ENCODE measurements around the gene MKNK2.

MKNK2 gene

GRCh38 chr19:2016041-2016807 is 34.8 kb downstream of the MKNK2 start:
- CTCF ChIA-PET: interaction anchor here (0.6 kb wide), 1 partner anchor 269 kb away, joined by 3 read pairs; no protein-coding TSS in a partner anchor
- TF ChIP-seq FOXA1 (IDR thresholded peaks at IDR 0.05) (no peak), LEF1 (IDR thresholded peaks at IDR 0.05; ENCODE audit: borderline replicate concordance) (no peak), SP1 (IDR thresholded peaks at IDR 0.05) (no peak), PKNOX1 (IDR thresholded peaks at IDR 0.05) (no peak), FOXM1 (IDR thresholded peaks at IDR 0.05; ENCODE audit: borderline replicate concordance) (no peak), ZNF384 (IDR thresholded peaks at IDR 0.05) (no peak), SUZ12 (IDR thresholded peaks at IDR 0.05) (no peak), L3MBTL2 (conservative IDR thresholded peaks at IDR 0.05) (no peak), ELF4 (IDR thresholded peaks at IDR 0.05) (no peak), CTBP1 (IDR thresholded peaks at IDR 0.05; ENCODE audit: borderline replicate concordance) (no peak), FOXK2 (IDR thresholded peaks at IDR 0.05) (no peak), TARDBP (IDR thresholded peaks at IDR 0.05) (no peak), HDGF (IDR thresholded peaks at IDR 0.05; ENCODE audit: borderline replicate concordance) (no peak), NFRKB (IDR thresholded peaks at IDR 0.05) (no peak), ARNT (IDR thresholded peaks at IDR 0.05) (no peak), BHLHE40 (IDR thresholded peaks at IDR 0.05; ENCODE audit: borderline replicate concordance) (no peak)
- peak; percentile 68 for DNase-seq (ENCODE audit: extremely low spot score)
- POLR2A ChIA-PET: no interaction called here

GRCh38 chr19:2015608-2015950 is 35.5 kb downstream of the MKNK2 start, which contains the start of gene BTBD2:
Gene BTBD2, minus strand, starts transcription at chr19:2015714. Its CDS starts 11 bp downstream, at chr19:2015703.
- POLR2A ChIA-PET: no interaction called here
- TF ChIP-seq HDGF (IDR thresholded peaks at IDR 0.05; ENCODE audit: borderline replicate concordance): no peak
- TF ChIP-seq SP1 (IDR thresholded peaks at IDR 0.05): no peak
- no peak for TF ChIP-seq CTBP1 (IDR thresholded peaks at IDR 0.05; ENCODE audit: borderline replicate concordance)
- TF ChIP-seq FOXK2 (IDR thresholded peaks at IDR 0.05): no peak
- TF ChIP-seq PKNOX1 (IDR thresholded peaks at IDR 0.05): no peak
- no peak for TF ChIP-seq LEF1 (IDR thresholded peaks at IDR 0.05; ENCODE audit: borderline replicate concordance)
- TF ChIP-seq TARDBP (IDR thresholded peaks at IDR 0.05): no peak
- no peak for TF ChIP-seq NFRKB (IDR thresholded peaks at IDR 0.05)
- no peak for TF ChIP-seq ZNF384 (IDR thresholded peaks at IDR 0.05)
- CTCF ChIA-PET: no interaction called here
- peak; percentile 68 for DNase-seq (ENCODE audit: extremely low spot score)

- ChIA-PET CTCF (no interaction called here), POLR2A (no interaction called here)
- DNase-seq (ENCODE audit: extremely low spot score): no peak
Measured at GRCh38 chr19:2014731-2015607, 36.1 kb downstream of the MKNK2 start.

GRCh38 chr19:2014131-2014571 is 36.9 kb downstream of the MKNK2 start:
- TF ChIP-seq SP1 (IDR thresholded peaks at IDR 0.05) (no peak), ELF4 (IDR thresholded peaks at IDR 0.05) (no peak), BHLHE40 (IDR thresholded peaks at IDR 0.05; ENCODE audit: borderline replicate concordance) (no peak), CTBP1 (IDR thresholded peaks at IDR 0.05; ENCODE audit: borderline replicate concordance) (no peak), FOXK2 (IDR thresholded peaks at IDR 0.05) (no peak), TARDBP (IDR thresholded peaks at IDR 0.05) (no peak), NFRKB (IDR thresholded peaks at IDR 0.05) (no peak), ZNF384 (IDR thresholded peaks at IDR 0.05) (no peak), LEF1 (IDR thresholded peaks at IDR 0.05; ENCODE audit: borderline replicate concordance) (no peak)
- ChIA-PET CTCF (no interaction called here), POLR2A (no interaction called here)
- DNase-seq (ENCODE audit: extremely low spot score): no peak

More at GRCh38 chr19:2014731-2015607, 36.1 kb downstream of the MKNK2 start:
- no peak for TF ChIP-seq TARDBP (IDR thresholded peaks at IDR 0.05)

GRCh38 chr19:2013683-2013961 is 37.4 kb downstream of the MKNK2 start:
- DNase-seq (ENCODE audit: extremely low spot score): no peak
- POLR2A ChIA-PET: no interaction called here
- TF ChIP-seq CTBP1 (IDR thresholded peaks at IDR 0.05; ENCODE audit: borderline replicate concordance): no peak
- no peak for TF ChIP-seq ELF4 (IDR thresholded peaks at IDR 0.05)
- TF ChIP-seq SUZ12 (IDR thresholded peaks at IDR 0.05): no peak
- no peak for TF ChIP-seq FOXK2 (IDR thresholded peaks at IDR 0.05)
- TF ChIP-seq ARNT (IDR thresholded peaks at IDR 0.05): no peak
- TF ChIP-seq SP1 (IDR thresholded peaks at IDR 0.05): no peak
- TF ChIP-seq LEF1 (IDR thresholded peaks at IDR 0.05; ENCODE audit: borderline replicate concordance): no peak
- CTCF ChIA-PET: no interaction called here

DNA sequence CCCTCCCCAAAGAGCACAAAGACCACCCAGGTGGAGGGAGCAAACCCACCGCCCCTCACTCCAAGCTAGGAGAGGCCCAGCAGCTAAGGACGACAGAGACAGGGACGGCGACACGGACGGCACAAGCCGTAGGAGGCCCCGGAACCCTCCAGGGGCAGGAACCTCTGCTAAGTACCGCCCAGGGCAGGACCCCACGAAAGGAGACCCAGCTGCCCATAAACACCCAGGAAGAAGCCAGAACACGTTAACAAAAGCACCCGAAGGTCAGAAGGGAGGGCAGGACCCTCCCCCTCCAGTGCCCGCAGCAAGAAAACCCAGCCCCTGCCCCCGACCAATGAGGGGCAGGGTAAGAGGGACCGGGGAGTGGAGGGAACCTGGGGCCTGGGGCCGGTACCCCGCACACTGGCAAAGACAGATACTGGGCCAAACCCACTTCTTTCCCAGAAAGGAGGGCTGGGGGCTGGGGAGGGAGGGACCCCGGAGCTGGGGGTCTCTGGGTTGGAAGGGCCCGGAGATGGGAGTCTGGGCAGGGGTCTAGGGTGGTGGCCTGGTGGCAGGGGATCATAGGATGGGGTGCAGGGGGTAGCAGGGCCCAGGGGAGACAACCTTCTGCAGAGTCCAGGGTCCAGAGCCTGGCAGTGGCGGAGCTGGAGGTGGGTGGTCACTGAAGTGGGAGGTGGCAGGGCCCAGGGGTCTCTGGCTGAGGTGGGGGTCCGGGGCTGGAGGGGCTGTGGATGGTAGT is 37.9 kb downstream of the MKNK2 start:
- CTCF ChIA-PET: no interaction called here
- POLR2A ChIA-PET: no interaction called here

More for the DNA sequence above, 37.9 kb downstream of the MKNK2 start:
- DNase-seq (ENCODE audit: extremely low spot score): no peak
- TF ChIP-seq BHLHE40 (IDR thresholded peaks at IDR 0.05; ENCODE audit: borderline replicate concordance) (no peak), SP1 (IDR thresholded peaks at IDR 0.05) (no peak), L3MBTL2 (conservative IDR thresholded peaks at IDR 0.05) (no peak), ZNF384 (IDR thresholded peaks at IDR 0.05) (no peak), ELF4 (IDR thresholded peaks at IDR 0.05) (no peak), TARDBP (IDR thresholded peaks at IDR 0.05) (no peak), CTBP1 (IDR thresholded peaks at IDR 0.05; ENCODE audit: borderline replicate concordance) (no peak), HDGF (IDR thresholded peaks at IDR 0.05; ENCODE audit: borderline replicate concordance) (no peak), FOXM1 (IDR thresholded peaks at IDR 0.05; ENCODE audit: borderline replicate concordance) (no peak)
